Activated T-cell treated with anti-CD3 and anti-CD28 coated beads for 24 hours (primary cell): Measurements from ENCODE around the gene IL33.

Experiments used
- DNase-seq: peaks from one replicate; pipeline ENCODE4 v3.0.0-alpha.2; 2020; ENCODE audit warnings: low read depth

The IL33 gene

GRCh38 chr9:6304232-6304631 is 88.6 kb downstream of the IL33 start:
- DNase-seq = no peak

GRCh38 chr9:6305954-6306563 is 90.5 kb downstream of the IL33 start:
- no peak for DNase-seq
